Measurements from ENCODE around the gene GNAI2.
"Not testable (repeated sequence)": the region's sequence is repeated elsewhere in the genome, so short reads cannot be mapped to it uniquely, and the experiment has no call there.

GNAI2 gene

DNA sequence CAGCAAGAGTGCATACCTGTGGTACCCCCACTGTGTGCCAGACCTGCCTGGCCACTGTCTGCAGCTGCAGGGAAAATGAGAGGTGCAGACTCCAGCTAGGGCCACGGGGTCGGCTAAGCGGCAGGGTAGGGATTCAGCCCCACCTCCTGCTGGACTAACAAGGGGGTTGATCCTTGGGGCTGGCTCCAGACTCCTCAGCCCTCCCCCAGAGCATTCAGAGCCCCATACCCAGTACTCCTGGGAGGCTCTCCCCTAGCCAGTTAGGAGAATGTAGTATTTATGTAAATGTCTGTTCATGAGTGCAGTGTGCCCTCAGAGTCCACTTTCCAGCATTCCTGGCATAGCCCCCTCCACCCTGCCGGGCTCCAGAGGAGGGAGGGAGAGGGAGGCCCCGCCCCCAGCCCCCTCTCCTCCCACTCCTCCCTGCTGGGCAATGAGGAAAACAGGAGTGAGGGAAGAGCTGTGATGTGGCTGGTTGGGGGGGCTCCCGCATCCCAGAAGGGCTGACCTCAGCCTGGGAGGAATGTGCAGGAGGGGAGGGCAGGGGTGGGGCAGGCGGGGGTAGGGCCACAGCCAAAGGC, 28.5 kb downstream of the GNAI2 start:
- DNase-seq (ENCODE audit: low read depth in 2 of 2): no peak

DNA sequence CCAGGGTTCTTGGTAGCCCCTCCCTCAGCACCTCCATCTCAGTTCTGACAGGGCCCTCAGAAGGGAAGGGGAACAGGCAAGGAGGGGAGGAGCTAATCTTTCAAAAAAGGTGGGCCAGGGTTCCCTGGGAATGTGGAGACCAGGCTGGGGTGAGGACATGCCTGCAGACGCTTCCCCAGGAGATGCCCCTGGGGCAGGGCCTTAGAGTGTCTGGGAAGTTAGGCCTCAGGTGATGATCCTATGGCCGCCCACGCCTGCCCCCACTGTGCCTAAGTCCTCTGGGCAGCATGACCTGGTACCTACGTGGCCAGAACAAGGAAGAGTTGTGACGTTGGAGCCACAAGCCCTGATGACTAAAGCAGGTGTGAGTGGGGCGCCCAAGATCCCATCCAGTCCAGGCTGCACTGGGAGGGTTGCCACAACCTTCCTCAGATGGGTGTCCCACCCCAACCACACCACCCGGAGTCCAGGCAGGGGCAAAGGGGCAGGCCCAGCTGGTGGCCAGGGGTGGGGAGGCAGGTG, 29.0 kb downstream of the GNAI2 start:
- DNase-seq (ENCODE audit: low read depth in 2 of 2): no peak

DNA sequence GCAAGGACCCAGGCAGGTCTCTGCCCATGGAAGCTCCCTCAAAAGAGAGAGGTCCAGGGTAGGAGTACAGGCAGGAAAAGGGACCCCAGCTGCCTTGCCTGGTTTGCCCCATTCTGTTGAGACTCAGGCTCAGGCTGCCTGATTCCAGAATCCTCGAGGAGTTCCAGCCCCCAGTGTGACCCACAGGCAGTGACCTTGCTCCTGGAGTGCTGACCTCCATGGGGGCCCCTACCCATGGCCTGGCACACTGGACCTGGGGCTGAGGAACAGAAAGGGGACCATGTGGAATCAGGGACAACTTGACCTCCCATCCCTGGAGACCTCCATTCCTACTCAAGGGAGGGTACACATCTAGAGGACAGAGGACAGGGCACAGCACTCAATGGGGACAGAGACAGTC, 29.6 kb downstream of the GNAI2 start:
- DNase-seq (ENCODE audit: low read depth in 2 of 2): no peak

DNA sequence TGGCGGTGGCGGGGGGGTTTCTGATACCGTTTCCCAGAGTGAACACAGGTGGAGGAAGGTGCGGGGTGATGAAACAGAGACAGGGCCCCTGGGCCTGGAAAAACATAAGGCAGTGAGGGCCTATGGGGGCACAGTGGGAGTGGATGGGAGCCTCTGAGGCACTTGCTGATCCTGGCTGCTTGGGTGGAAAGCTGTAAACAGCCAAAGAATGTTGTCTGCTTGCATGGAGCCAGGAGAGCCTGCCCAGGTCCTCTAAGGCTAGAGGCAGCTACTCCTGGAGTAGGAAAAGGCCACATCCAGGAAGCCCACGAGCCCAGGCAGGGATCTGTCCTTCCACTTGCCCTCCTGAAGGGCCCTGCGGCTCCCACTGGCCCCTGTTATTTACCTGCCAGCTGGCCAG, 30.0 kb downstream of the GNAI2 start:
- DNase-seq (ENCODE audit: low read depth in 2 of 2): no peak

DNA sequence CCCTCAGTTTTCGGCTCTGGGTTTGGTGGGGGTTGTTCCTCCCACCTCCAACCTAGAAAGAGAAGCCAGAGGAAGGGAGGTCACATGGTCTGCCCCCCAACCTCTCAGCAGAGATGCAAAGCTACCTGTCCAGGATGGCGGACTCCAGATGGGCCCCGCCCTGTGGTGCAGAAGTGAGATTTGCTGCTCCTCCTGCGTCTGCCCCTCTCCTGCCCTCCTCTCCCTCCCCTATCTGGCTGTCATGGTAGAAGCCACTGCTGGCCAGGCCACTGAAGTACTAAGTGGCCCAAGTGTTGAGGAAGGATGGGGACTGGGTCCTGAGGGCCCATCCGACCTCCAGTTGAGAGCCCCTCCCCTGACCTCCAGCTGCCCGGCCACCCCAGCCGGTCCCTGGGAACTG, 30.8 kb downstream of the GNAI2 start:
- no peak for DNase-seq (ENCODE audit: low read depth in 2 of 2)

DNA sequence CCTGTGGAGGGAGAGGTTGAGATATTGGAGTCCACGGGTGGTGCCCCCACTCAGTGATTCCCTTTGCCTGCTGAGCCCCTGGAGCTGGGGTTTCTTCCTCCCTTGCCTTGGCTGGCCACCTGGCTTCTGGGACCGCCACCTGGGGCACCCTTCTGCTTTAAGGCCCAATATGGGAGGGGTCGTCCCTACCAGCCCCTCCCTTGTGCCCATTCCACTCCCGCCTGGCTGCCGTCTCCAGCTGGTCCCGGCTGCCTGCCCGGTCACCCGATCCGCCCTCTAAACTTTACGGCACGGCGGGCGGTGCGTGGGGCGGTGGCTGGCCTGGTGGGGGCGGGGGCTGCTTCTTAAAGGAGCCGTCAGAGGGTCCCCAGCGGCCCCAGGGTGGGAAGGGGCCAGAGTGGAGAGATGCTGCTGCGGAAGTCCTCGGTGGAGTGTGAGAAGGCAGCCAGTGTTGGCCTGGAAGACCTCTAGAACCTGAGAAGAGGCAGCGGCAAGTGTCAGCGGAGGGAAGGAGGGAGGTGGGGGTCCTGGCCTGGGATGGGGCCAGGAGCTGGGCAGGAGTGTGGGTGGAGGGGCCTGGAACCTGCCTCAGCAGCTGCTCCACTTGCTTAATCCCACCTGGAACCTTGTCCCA, 31.4 kb downstream of the GNAI2 start:
- no peak for DNase-seq (ENCODE audit: low read depth in 2 of 2)

DNA sequence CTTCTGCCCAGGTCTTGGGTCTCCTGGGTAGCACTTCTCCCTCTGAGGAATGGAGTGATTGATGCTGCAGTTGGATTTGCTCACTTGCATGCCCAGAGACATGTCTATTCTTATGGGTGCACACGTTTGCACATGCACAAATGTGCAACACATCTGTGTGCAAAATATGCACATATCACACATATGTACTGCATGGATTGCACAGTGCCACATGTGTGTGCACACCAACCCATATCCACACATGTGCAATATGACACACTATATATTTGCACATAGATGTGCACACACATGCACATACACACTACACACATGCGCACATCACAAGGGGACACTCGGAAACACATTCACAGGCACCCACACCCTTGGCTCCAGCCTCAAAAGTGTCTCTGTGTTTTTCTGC, 32.3 kb downstream of the GNAI2 start:
- no peak for DNase-seq (ENCODE audit: low read depth in 2 of 2)

DNA sequence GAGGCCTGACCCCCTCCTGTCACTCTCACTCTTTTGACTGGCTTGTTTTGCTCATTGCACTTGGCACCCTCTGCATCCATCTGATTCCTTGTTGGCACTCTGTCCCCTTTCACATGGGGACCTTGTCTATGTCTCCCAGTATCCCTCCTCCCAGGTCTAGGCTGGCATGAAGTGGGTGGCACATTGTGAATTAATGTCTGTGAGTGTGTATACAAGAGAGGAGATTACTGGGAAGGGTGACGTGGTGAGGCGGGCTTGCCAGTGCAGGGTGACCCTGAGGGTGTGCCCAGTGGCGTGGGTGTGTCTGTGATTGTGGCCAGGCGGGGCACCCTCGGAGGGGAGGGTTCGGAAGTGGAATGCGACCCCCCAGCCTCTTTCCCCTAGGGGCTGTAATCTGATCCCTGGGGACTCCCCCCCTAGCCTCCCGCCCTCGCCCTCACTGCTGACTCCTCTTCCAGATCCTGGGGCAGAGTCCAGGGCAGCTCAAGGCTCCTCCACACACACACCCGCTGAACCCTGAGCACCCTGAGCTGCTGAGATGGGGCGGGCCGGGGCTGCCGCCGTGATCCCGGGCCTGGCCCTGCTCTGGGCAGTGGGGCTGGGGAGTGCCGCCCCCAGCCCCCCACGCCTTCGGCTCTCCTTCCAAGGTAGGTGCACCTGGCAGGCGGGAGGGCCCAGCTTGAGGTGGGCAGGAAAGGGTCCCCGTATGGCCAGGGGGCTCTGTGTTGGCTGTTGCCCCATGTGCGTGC, 32.9 kb downstream of the GNAI2 start, which contains the start of gene SEMA3B:
TSS of gene SEMA3B (plus strand) at position 445 of the 749 bp plus-strand sequence. CDS start at position 539, 94 bp downstream.
- no peak for DNase-seq (ENCODE audit: low read depth in 2 of 2)

DNA sequence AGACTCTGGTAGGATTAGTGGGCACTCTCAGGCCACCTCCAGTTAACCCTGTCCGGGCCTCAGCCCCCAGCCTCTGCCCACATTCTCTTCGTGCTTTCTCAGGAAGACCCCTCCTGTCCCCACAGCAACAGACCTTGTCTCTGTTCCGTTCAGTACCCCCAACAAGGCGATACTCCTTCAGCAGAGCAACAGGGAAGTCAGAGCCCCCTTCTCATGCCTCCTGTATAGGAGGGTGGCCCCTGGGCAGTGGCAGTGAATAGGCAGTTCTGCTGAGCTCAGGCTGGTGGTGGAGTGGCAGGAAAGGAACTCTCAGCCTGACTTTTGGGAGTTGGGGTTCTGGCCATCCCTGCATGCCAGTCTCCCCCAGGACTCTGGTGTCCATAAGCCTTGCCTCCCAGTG, 33.5 kb downstream of the GNAI2 start:
- DNase-seq (ENCODE audit: low read depth in 2 of 2): no peak

DNA sequence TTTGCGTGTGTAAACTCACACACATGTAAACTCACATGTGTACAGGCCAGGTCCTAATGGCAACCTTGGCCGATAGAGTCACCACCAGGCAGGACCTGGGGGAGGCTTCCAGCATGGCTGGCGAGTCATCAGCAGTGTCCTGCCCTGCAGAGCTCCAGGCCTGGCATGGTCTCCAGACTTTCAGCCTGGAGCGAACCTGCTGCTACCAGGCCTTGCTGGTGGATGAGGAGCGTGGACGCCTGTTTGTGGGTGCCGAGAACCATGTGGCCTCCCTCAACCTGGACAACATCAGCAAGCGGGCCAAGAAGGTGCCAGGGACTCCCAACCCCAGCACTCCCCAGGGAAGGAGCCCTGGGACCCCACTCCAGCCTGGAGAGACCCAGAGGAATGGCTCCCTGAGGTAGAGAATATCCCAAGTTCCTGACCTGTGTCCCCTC, 34.0 kb downstream of the GNAI2 start:
- no peak for DNase-seq (ENCODE audit: low read depth in 2 of 2)

DNA sequence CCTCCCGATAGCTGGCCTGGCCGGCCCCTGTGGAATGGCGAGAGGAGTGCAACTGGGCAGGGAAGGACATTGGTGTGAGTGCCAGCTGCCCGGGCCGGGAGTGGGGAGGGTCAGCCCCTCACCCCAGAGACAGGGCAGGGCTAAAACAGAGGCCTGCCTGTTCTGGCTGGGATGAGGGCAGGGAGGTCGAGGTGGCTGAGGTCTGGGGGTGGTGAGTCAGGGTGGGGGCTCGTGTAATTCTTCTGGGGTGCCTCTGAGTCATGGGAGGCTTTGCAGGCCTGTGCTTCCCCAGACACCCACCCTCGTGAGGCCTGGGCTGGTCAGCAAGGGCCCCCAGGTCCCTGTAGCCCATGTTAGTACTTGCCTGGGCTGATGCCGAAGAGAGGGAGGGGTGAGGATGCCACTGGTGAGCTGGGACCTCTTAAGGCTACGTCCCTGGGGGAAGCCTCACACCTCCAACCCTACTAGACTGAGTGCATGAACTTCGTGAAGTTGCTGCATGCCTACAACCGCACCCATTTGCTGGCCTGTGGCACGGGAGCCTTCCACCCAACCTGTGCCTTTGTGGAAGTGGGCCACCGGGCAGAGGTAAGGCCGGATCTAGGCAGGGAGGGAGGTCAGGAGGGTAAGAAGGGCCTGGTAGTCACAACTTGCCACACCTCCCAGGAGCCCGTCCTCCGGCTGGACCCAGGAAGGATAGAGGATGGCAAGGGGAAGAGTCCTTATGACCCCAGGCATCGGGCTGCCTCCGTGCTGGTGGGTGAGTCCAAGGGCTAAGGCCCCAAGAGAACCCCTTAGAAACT, 34.6 kb downstream of the GNAI2 start:
- DNase-seq (ENCODE audit: low read depth in 2 of 2): no peak

DNA sequence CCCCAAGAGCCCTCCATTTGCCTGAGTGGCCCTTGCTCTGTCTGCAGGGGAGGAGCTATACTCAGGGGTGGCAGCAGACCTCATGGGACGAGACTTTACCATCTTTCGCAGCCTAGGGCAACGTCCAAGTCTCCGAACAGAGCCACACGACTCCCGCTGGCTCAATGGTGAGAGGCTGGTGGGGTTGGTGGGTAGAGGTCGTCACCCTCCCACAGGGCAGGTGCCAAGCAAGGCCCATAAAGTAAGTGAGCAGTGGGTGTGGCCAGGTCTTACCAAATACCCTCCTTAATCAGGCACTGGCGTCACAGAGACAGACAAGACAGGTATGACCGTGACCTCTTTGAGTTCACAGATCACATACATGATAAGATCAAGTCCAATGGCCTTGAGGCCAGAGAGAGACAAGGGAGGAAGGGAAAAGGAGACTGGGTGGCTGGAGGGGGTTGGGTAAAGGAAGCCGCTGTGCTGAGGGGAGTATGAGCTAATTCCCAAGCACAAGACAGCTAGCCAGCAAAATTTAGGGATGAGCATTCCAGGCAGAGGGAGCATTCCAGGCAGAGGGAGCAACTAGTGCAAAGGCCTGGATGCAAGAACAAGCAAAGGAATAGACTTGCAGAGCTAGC, 35.4 kb downstream of the GNAI2 start:
- no peak for DNase-seq (ENCODE audit: low read depth in 2 of 2)

DNA sequence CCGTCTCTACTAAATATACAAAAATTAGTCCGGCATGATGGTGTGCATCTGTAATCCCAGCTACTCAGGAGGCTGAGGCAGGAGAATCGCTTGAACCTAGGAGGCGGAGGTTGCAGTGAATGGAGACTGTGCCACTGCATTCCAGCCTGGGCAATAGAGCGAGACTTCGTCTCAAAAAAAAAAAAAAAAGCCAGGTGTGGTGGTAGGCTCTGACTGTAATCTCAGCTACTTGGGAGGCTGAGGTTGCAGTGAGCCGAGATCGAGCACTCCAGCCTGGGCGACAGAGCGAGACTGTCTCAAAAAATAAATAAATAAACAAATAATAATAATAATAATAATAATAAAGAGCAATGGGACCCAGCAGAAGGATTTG, 36.5 kb downstream of the GNAI2 start:
- DNase-seq (ENCODE audit: low read depth in 2 of 2): not testable (repeated sequence)

DNA sequence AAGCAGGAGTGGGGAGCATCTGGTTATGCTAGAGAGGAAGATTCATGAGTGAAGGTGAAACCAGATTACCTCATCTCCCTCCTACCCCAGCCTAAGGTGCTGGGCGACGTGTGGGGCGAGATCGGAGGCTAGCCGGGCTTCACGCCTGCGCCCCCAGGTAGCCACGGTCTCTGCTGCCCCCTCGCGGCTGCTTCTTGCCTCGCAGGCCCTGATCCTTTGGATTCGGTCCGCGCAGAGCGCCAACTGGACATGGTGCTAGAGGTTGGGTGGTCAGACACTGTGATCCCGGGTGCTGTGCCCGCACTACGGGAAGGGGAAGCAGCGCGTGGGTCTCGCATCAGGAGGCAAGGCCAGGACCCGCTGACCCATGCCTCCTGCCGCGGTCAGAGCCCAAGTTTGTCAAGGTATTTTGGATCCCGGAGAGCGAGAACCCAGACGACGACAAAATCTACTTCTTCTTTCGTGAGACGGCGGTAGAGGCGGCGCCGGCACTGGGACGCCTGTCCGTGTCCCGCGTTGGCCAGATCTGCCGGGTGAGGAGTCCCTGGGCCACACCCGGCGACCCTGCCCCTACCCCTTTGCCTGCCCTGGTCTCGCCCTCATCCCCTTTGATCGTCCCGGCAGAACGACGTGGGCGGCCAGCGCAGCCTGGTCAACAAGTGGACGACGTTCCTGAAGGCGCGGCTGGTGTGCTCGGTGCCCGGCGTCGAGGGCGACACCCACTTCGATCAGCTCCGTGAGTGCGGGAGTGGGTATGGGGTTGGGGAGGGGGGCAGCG, 37.1 kb downstream of the GNAI2 start:
- peak; percentile 76 to 80 for DNase-seq (ENCODE audit: low read depth in 2 of 2)

DNA sequence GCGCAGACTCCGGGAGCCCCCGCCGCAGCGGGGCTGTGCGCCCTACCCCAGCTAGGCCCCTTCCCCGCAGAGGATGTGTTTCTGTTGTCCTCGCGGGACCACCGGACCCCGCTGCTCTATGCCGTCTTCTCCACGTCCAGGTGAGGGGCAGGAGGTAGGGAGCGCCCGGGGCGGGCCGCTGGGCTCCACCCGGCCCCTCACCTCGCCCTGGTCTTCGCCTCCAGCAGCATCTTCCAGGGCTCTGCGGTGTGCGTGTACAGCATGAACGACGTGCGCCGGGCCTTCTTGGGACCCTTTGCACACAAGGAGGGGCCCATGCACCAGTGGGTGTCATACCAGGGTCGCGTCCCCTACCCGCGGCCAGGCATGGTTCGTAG, 37.7 kb downstream of the GNAI2 start:
- no peak for DNase-seq (ENCODE audit: low read depth in 2 of 2)

DNA sequence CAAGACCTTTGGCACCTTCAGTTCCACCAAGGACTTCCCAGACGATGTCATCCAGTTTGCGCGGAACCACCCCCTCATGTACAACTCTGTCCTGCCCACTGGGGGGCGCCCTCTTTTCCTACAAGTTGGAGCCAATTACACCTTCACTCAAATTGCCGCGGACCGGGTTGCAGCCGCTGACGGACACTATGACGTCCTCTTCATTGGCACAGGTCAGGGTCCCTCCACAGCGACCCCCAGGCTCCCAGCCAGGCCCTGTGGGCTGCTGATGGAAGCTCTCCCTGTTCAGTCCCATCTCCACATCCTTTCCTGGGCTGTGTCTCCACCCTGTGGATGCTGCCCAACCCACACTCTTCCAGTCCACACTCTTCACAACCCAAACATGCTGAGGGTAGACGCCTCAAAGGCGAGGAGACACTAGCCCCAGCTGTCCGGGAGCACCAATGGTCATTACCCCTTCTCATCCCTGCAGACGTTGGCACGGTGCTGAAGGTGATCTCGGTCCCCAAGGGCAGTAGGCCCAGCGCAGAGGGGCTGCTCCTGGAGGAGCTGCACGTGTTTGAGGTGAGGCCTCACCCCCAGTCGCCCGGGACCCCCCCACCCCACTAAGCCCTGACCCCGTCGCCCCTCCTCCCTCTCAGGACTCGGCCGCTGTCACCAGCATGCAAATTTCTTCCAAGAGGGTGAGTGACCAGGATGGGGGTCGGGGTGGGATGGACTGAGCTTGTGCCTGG, 38.5 kb downstream of the GNAI2 start:
- peak; percentile 48 to 55 for DNase-seq (ENCODE audit: low read depth in 2 of 2)

DNA sequence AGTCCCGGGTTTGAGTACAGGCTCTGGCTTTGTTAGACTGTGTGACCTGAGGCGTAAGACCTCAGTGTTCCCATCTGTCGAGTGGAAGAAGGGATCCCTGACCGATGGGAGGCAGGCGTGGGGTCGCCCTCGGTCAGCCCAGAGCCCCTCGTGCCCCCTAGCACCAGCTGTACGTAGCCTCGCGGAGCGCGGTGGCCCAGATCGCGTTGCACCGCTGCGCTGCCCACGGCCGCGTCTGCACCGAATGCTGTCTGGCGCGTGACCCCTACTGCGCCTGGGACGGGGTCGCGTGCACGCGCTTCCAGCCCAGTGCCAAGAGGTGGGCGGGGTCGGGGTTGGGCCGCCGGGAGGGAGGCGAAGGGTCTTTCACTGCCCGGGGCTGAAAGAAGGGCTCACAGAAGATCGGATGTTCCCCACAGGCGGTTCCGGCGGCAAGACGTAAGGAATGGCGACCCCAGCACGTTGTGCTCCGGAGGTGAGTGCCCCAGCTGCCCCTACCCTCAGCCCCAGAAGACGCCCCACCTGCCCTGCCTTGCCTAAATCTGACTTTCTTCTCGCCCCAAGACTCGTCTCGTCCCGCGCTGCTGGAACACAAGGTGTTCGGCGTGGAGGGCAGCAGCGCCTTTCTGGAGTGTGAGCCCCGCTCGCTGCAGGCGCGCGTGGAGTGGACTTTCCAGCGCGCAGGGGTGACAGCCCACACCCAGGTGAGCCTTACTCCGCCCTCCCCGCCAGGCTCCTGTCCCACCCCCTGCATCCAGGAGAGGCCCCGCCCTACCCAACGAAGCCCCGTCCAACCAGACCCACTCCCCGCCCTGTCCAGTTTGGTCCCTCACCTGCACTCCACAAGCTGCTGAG, 39.4 kb downstream of the GNAI2 start:
- DNase-seq (ENCODE audit: low read depth in 2 of 2): no peak

DNA sequence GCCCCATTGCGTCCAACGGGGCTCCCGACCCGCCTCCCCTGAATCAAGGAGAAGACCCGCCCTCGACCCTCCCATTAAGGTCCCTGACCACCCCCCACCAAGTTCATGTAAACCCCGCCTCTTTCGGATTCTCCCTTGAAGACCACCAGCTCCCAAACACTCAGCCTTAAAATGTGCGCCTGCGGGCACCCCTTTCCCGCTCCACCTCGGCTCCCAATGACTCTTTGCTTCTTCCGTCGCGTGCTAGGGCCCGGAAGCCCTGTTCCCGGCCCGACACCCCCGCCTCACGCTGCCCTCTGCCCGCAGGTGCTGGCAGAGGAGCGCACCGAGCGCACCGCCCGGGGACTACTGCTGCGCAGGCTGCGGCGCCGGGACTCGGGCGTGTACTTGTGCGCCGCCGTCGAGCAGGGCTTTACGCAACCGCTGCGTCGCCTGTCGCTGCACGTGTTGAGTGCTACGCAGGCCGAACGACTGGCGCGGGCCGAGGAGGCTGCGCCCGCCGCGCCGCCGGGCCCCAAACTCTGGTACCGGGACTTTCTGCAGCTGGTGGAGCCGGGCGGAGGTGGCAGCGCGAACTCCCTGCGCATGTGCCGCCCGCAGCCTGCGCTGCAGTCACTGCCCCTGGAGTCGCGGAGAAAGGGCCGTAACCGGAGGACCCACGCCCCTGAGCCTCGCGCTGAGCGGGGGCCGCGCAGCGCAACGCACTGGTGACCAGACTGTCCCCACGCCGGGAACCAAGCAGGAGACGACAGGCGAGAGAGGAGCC, 40.2 kb downstream of the GNAI2 start:
- no peak for DNase-seq (ENCODE audit: low read depth in 2 of 2)

DNA sequence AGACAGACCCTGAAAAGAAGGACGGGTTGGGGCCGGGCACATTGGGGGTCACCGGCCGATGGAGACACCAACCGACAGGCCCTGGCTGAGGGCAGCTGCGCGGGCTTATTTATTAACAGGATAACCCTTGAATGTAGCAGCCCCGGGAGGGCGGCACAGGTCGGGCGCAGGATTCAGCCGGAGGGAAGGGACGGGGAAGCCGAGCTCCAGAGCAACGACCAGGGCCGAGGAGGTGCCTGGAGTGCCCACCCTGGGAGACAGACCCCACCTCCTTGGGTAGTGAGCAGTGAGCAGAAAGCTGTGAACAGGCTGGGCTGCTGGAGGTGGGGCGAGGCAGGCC, 40.7 kb downstream of the GNAI2 start:
- no peak for DNase-seq (ENCODE audit: low read depth in 2 of 2)

All from stimulated activated CD8-positive, alpha-beta memory T cell treated with anti-CD3 and anti-CD28 coated beads, Interleukin-15, amount 100 ng/mL, for 48 hours (primary cell).